Ramos (cell line): ENCODE data around the gene SH3BP1.
"Not testable (repeated sequence)": the region's sequence is repeated elsewhere in the genome, so short reads cannot be mapped to it uniquely, and the experiment has no call there.

Experiments
- in situ Hi-C: fragments of 300-500 bp; cut with MboI; formaldehyde crosslinking; loops from one replicate; pipeline ENCODE4 v1.14.3; 2022; ENCODE audit warnings: low sequenced_read_pairs; ENCODE audit not compliant: unreplicated experiment

SH3BP1 gene

DNA sequence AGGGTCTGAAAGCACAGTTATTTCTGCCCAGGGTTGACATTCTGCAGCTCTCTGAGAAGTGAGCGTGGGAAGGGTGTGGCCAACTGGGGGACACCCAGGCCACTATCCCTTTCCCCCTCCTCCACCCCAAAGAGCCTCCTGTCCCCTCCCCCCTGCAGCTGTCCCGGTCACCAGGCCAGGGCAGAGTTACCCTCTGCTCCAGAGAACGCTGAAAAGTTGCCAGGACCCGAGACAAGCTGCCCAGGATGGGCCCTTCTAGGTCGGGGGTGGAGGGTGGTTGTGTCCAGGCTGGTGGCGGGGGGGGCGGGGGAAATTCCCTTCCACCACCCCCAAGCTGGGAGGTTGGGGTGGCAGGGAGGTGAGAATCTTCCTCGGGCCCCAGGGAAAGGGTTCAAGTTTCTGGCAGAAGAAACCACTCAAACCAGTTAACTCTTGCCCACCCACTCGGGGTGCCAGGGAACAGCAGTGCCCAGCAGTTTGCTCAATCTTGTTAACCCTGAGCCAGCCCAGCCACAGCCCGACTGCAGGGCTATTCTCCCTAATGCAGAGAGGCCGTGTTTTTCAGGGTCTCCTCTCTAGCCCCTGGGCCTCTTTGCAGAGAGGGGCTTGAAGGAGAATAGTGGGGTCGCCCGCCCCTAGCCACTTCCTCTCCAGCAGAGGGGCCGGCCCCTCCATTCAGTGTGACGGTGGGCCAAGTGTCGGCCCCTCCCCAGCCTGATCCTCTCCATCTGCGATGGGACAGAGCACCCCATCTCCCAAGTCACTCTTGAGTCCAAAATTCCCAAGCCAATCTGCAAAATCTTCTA, 36.7 kb downstream of the SH3BP1 start:
- in situ Hi-C loops, result no loop called here

DNA sequence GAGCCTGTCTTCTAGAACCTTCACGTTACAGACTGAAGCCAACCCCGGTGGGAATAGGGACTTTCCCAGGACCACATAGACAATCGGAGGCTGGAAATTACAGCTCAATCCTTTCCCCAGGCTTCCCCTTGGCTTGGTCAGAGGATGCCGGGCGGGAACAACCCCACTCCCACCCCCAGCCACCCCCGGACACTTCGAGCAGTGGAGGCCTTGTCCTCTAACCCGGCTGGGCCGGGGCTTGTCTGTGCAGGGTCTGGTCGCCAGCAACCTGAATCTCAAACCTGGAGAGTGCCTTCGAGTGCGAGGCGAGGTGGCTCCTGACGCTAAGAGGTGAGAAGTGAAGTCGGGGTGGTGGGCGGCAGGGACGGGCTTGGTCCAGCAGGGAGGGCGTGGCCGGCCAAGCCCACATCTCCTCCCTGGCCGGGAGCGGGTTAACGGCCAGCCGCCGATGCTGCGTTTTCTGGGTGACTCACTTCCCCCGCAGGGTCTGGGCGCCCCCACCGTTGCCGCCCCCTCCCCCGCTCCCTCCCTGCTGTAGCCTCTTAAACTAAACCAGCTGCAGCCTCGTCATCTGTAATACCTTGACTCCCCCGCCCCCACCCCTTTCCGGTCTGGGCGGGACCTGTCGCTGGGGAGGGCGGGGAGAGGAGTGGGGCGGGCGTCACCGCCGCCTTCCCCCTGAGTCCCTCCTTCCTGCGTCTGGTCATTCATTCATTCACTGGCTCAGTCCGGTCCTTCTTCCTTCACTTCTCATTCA, 37.4 kb downstream of the SH3BP1 start:
- in situ Hi-C loops, result no loop called here

GRCh38 chr22:37677493-37677974, 38.1 kb downstream of the SH3BP1 start:
- in situ Hi-C loops, result no loop called here

DNA sequence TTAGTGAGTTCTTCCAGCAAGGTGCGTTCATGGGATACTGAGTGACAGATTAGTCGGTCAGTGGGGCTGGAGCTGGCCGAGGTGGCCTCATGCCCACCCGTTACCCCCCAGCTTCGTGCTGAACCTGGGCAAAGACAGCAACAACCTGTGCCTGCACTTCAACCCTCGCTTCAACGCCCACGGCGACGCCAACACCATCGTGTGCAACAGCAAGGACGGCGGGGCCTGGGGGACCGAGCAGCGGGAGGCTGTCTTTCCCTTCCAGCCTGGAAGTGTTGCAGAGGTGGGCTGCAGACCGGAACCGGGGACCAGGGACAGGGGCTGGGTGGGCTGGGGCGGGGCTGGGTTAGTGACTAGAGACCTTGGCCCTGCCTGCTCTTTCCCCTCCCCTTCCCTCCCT, 38.9 kb downstream of the SH3BP1 start:
- in situ Hi-C loops, result no loop called here

DNA sequence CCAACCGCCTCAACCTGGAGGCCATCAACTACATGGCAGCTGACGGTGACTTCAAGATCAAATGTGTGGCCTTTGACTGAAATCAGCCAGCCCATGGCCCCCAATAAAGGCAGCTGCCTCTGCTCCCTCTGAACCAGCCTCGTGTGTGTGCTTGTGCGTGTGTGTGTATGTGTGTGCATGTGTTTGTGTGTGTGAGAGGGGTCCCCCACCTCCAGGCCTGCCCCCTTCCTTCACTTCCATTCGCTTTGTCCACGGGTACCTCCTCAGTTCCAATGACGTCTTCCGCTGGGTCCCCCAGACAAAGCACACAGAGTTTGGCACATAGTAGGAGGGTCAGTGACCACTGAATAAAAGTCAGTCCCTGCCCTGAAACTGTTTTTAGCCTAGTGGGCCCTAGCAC, 40.2 kb downstream of the SH3BP1 start:
- in situ Hi-C loops, result loop anchor here (5.0 kb wide), 1 partner anchor 62 kb away; no protein-coding TSS in a partner anchor

DNA sequence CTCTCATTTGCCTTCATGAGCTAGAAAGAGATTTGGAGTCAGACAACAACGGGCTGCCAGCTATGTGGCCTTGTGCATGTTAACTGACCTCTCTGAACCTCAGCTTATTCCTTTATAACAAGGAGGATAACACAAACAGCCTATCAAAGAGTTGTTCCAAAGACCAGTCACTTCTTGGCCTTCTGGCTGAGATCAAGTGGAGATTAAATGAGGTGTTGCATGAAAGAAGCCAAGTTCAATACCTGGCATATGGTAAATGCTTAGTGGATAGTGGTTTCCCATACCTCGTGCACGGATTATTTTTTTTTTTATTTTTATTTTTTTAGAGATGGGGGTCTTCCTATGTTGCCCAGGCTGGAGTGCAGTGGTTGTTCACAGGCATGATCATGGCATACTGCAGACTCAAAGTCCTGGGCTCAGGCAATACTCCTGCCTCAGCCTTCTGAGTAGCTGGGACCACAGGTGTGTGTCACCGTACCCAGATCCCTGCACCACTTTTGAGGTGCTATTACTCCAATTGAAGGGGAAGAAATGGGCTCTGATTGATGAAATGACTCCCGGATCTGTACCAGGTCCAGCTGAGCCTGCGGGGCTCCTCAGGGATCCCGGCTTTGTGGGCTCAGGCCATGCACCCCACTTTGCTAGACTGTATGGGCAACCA, 40.9 kb downstream of the SH3BP1 start:
- in situ Hi-C loops, result loop anchor here (5.0 kb wide), 1 partner anchor 63 kb away; no protein-coding TSS in a partner anchor

GRCh38 chr22:37681001-37681424, 41.5 kb downstream of the SH3BP1 start:
- in situ Hi-C loops, result loop anchor here (5.0 kb wide), 1 partner anchor 64 kb away; no protein-coding TSS in a partner anchor

GRCh38 chr22:37681556-37682049, 42.1 kb downstream of the SH3BP1 start:
- in situ Hi-C loops, result loop anchor here (5.0 kb wide), 1 partner anchor 64 kb away; no protein-coding TSS in a partner anchor

- in situ Hi-C loops, result loop anchor here (5.0 kb wide), 1 partner anchor 68 kb away; no protein-coding TSS in a partner anchor
These were observed 45.5 kb downstream of the SH3BP1 start for GRCh38 chr22:37684803-37685615.

GRCh38 chr22:37686002-37686982, 46.8 kb downstream of the SH3BP1 start, which contains the start of gene NOL12:
Gene NOL12, plus strand, starts transcription at chr22:37686343. Its CDS starts 50 bp downstream, at chr22:37686393.
- in situ Hi-C loops, result no loop called here

DNA sequence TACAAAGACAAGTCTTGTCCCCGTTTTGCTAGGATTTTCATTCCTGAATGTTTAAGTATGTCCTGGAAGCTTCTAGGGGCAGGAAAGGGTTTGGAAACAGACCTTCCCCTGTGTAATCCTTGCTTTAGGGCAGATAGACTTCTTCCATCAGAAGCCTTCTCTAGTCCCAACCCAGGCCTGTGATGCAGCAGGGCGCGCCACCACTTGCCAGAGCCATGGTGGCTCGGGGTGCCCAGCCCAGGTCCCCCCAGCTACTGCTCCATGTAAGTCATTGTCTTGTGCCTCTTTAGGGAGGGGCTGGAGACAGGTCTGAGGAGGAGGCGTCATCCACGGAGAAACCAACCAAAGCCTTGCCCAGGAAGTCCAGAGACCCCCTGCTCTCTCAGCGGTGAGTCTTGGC, 50.9 kb downstream of the SH3BP1 start:
- in situ Hi-C loops, result no loop called here

- in situ Hi-C loops, result no loop called here
These were observed 51.5 kb downstream of the SH3BP1 start for GRCh38 chr22:37690901-37691504.

GRCh38 chr22:37692627-37693285, 53.3 kb downstream of the SH3BP1 start:
- in situ Hi-C loops, result no loop called here

DNA sequence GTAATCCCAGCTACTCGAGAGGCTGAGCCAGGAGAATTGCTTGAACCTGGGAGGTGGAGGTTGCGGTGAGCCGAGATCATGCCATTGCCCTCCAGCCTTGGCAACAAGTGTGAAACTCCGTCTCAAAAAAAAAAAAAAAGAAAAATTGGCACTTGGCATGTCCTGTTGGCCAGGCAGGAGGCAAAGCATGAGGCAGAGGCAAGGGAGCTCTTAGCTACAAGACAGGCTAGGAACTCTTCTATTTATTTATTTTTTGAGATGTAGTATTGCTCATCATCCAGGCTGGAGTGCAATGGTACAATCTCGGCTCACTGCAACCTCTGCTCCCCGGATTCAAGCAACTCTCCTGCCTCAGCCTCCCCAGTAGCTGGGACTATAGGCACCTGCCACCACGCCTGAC, 54.7 kb downstream of the SH3BP1 start:
- in situ Hi-C loops, result not testable (repeated sequence)

- in situ Hi-C loops, result not testable (repeated sequence)
These were observed 56.8 kb downstream of the SH3BP1 start for GRCh38 chr22:37696260-37696656.

DNA sequence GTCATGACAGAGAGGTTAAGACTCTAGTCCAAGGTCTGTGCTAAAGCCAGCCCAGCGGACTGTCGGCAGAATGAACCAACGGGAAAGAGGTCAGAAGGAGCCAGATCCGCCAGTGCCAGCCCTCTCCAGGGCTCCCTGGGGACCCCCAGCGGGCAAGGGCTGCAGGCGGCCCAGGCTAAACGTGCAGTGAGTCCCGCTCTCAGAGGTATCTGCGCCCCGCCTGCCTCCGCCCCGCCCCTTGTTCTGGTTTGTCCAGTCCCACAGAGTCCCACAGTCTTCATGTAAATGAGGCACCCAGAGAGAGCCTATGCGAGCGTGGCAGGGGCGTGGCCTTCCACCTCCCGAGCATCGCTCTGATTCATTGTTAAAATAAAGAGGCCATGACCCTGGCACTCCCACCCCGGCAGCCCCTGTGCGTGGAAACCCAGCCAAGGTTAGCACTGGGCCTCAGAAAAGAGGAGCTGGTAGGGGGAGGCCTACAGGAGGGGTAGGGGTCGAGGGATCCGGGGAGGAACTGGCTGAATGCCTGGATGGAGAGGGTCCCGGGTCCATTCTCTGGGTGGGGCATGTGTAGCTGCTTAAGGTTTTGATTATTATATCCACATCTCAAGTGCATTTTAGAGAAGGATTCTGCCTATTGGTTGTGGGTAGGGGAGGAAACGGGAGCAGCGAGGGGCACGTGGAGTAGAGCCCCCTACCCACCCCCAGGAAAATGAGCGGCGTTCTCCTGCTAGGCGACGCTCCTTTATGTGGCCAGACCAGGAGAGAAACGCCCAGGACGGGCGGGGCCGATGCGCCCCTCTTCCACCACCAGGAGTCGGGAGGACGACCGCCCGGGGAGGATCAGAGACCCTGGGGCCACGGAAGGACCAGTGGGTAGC, 57.4 kb downstream of the SH3BP1 start, which contains the start of gene TRIOBP:
Gene TRIOBP, plus strand, starts transcription at position 392 of the 881 bp plus-strand sequence. CDS start 4,318 bp downstream, outside the sequence.
- in situ Hi-C loops, result no loop called here
